ENCODE data around the gene LMX1B.

- no peak for TF ChIP-seq CTCF (conservative IDR thresholded peaks at IDR 0.05; ENCODE audit: low read depth, low read length)
- no peak for TF ChIP-seq EZH2 (IDR thresholded peaks at IDR 0.05; ENCODE audit: low read length, unreplicated experiment)
- TF ChIP-seq EZH2phosphoT487 (IDR thresholded peaks at IDR 0.05; ENCODE audit: borderline replicate concordance, low read length): no peak
Observed at GRCh38 chr9:126720661-126721563, 107.2 kb downstream of the LMX1B start.
